ENCODE results near the gene VPS36.
A peak's percentile ranks its signal among the peaks of the same experiment; 100 is the strongest.
"Not testable (repeated sequence)": the region's sequence is repeated elsewhere in the genome, so short reads cannot be mapped to it uniquely, and the experiment has no call there.

Gene VPS36

DNA sequence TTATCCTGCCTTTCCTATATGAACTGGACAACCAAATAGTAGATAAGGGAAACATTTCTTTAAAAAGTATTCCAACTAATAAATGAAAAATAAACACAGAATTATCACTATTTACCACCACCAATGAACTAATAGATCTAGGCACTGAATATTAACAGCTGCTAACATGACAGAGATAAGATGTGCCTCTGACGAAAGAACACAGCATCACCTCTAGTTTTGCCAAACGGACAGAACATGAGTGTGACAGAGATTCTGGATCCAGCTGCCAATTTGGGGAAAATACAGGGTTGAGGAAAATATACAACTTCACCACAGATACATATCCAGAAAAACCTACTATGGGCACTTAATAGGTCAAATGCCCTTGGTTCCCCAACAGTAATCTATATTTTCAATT, 18.0 kb downstream of the VPS36 start:
- DNase-seq (ENCODE audit: low spot score), result no peak

DNA sequence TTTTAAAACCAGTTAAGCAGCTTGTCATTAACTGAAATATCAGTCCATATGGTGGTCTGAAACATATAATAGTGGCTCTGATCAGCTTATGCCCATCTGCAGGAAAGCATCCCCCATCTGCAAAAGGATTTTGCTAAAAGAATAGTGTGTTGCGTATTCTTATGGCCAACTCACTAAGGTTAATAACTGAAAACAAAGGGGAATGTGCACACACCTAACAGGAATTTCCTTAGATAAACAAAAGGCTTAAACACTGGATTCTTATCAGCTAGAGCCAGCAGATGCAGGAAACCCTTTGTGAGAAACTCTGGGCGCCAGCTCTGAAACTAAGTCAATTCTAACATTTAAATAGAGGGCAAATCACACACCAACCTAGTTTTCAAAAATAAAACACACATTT, 22.1 kb downstream of the VPS36 start:
- DNase-seq (ENCODE audit: low spot score), result no peak

DNA sequence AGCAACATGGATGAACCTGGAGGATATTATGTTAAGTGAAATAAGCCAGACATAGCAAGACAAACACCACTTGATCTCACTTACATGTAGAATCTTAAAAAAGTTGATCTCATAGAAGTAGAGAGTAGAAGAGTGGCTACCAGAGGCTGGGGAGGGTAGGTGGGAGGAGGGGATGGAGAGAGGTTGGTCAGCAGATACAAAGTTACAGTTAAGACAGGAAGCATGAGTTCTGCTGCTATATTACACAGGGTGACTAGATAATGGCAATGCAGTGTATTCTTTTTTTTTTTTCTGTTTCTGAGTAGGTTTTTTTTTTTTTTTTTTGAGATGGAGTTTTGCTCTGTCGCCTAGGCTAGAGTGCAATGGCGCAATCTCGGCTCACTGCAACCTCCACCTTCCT, 29.2 kb downstream of the VPS36 start:
- DNase-seq (ENCODE audit: low spot score), result no peak

DNA sequence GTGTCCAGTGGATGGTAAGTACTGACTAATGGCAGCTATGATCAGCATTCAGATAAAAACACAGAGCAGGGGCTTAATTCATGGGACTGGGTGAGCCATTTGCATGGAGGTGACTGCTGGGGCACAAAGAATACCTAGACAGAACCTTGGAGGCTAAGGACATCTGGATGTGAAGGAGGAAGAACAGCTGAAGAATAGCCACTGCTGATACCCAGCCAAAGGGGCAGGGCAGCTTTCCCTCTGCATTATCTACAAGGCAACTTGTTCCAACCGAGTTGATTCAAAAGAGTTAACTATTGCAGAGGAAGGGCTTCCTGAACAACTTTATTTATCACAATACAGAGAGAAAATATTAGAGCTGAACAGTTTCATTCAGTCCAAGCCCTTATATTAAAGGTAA, 31.4 kb downstream of the VPS36 start:
- DNase-seq (ENCODE audit: low spot score), result no peak

DNA sequence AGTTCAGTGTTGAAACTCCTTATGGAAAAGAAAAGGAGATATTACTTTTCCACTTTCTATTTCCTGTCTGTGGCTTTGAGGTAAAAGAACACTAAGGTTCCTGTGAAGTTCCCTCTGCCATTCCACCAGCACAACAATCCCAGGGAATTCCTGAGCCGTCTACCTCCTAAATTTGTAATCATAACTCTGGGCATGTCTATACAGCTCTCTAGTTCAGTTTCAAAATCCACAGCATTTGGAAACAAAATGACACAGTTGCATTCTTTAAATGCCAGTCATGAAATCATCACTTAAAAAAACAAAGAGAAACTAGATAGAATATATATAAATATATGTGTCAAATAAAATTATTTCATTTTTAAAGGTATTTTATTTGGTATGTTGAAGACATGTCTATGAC, 35.5 kb downstream of the VPS36 start:
- no peak for DNase-seq (ENCODE audit: low spot score)

DNA sequence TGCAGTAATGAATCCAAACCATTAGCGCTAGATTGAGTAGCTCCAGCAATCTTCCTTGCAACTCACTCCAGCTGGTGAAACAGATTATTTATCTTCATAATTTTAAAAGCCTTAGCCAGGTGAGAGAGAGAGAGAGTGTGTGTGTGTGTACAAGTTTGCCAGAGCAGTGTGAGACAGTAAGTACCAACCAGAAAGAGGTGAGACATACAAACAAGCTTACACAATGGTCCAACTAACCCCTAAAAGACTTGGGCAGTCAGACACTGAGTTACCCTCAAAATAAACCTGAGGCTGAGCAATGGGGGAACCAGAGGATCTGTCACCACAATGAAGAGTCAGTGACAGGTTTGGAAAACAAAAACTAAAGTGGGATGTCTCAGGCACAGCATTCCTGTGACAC, 36.4 kb downstream of the VPS36 start:
- no peak for DNase-seq (ENCODE audit: low spot score)

DNA sequence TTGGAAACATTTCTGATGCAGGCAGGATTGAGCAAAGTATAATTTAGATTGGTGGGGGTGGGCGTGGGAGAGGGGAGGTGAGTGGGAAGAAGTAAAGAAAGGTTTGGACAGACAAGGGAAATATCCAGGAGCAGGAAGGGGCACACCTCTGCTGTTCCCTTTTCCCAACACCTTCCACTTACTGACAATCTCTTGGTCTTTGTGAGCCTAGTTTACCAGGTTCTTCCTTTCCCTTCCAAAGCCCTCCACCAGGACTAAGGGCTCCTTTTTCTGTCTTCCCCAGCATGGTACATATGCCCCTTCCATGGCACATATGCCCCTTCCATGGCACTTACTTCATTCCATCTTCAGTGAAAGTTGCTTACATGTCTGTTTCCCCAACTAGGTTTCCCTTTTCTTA, 38.3 kb downstream of the VPS36 start:
- no peak for DNase-seq (ENCODE audit: low spot score)

DNA sequence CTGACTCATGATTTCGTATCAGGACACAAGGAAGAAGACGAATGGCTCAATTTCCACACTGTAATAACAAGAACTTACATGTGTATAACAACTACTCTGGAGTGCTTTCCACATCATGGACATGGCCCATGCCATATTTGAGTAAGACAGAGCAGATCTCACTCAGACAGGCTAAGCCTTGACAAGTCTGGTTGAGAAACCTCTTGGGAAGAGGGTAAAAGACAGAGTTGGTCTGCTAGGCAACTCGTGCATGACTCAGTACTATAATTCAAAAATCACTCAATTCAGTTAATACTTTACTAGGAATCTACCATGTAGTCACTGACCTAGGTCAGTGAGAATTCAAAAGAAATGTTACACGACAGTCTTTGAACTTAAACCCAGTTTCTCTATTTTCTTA, 38.8 kb downstream of the VPS36 start:
- no peak for DNase-seq (ENCODE audit: low spot score)

DNA sequence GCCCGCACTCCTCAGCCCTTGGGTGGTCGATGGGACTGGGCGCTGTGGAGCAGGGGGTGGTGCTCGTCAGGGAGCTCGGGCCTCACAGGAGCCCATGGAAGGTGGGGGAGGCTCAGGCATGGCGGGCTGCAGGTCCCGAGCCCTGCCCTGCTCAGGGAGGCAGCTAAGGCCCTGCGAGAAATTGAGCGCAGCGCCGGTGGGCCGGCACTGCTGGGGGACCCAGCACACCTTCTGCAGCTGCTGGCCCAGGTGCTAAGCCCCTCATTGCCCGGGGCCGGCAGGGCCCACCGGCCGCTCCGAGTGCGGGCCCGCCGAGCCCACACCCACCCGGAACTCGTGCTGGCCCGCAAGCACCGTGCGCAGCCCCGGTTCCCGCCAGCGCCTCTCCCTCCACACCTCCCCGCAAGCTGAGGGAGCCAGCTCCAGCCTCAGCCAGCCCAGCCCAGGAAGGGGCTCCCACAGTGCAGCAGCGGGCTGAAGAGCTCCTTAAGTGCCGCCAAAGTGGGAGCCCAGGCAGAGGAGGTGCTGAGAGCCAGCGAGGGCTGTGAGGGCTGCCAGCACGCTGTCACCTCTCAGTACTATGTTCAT, 42.3 kb downstream of the VPS36 start:
- not testable (repeated sequence) for DNase-seq (ENCODE audit: low spot score)

DNA sequence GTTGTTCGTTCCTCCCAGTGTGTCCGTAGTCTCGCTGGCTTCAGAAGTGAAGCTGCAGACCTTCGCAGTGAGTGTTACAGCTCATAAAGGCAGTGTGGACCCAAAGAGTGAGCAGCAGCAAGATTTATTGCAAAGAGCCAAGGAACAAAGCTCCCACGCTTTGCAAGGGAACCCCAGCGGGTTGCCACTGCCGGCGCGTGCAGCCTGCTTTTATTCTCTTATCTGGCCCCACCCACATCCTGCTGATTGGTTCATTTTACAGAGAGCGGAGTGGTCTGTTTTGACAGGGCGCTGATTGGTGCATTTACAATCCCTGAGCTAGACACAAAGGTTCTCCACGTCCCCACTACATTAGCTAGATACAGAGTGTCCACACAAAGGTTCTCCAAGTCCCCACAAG, 43.0 kb downstream of the VPS36 start:
- DNase-seq (ENCODE audit: low spot score), result not testable (repeated sequence)

DNA sequence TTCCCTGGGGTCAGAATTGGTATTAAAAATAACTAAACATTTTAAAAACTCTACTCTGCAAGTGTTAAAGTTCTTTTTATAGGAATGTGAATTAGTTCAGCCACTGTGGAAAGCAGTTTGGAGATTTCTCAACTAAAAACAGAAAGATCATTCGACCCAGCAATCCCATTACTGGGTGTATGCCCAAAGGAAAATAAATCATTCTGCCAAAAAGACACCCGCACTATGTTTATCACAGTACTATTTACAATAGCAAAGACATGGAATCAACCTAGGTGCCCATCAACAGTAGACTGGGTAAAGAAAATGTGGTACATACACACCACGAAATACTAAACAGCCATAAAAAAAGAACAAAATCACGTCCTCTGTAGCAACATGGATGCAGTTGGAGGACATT, 43.8 kb downstream of the VPS36 start:
- DNase-seq (ENCODE audit: low spot score), result no peak

DNA sequence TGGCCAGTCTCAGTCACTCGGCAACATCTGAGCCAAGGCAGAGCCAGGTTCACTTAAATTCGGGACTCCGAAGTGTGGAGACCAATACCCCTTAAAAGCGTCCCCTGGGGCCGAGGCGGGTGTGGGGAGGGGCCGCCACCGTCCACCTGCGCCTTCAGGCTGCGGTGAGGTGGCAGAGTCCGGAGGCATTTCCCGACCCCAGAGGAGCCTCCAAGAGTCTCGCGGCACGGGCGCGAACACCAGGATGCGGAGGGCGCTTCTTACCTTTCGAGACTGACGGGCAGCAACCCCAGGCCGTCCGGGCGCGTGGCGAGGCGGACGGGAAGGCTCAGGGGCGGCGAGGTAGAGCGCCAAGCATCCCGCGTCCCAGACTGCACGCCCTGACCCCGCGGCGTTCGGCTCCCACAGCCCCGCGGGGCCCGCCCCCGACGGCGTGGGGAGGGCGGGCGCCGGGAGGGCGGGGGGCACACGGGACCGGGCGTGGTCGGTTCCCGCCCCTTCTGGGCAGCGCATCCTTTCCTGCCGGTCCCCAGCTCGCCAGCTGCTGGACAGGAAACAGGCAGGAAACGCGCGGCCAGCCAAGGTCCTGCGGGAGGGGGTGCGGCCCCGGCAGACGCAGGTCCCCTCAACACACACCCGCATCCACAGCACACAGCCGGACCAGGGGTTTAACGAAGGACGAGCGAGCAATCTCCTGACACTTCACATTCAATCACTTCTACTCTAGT, 44.5 kb downstream of the VPS36 start, which contains the start of gene THSD1:
Gene THSD1, minus strand, starts transcription at position 406 of the 728 bp plus-strand sequence. CDS start 3,572 bp downstream, outside the sequence.
- DNase-seq (ENCODE audit: low spot score), result peak; percentile 26

DNA sequence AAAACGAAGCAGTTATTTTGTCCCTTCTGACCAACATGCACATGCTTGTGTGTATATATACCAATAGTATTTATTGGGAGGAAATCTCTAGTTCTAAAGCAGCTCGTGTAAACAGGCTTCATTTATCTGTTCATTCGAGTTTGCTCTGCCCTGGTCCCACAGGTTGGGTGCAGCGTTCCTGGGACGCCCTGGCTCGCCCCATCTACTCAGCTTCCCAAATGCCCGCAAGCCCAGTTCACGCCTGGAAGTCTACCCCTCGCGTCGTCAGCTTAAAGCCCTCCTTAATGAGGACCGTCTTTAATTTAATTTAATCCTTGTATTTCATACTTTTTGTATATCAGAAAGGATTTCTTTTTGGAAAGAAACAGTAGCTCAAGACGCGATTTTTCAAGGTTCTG, 45.1 kb downstream of the VPS36 start:
- no peak for DNase-seq (ENCODE audit: low spot score)

DNA sequence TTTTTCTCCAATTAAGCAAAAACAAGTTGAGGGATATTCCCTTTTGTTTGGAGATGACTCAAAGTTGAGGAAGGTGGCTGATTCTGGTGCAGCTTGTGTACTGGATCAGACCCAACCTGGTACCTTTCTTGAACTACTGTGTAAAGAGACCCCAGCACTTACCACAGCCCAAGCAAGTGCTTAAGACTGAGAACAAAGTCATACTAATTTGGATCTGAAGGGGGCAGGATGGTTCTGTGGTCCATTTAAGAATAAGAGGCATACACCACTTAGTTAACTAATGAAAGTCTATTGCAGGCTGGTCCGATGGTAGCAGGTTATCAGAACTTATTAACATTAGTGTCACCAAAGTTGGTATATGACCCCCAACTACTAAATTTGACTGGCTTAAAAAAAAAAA, 50.7 kb downstream of the VPS36 start:
- DNase-seq (ENCODE audit: low spot score), result no peak

DNA sequence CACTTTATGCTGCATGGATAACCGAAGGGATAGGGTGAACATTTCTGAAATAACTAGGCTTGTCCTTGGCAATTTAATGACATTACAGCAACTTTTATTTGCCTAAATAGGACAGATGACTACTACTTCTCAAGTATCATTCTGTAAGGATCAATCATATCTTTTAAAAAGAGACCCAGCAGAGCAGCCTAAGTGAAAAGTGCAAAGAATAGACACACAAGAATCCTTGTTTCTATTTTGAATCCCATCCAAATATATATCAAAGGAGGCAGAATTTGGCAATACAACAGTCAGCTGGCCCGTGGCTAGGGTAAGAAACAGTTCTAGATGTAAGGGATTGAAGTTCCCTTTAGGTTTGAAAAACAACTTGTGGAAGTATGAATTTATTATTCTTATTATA, 51.4 kb downstream of the VPS36 start:
- no peak for DNase-seq (ENCODE audit: low spot score)

DNA sequence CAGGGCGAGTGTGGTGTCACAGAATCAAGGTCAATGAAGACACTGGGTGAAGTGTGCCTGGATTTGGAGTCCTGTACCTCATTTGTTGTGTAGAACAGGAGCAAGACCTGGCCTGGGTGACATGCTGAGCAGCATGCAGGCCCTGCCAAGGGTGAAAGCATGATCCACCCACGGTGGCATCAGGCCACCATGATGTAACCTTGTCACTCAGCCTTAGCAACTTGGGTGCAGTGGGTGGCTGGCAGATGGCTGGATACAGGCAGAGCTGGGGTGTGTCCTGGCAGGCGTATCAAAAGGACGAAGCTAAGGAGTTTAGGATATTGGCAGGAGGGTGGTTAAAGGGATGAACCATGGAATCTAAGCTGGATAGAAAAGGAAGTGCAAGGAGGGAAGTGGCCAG, 54.7 kb downstream of the VPS36 start:
- no peak for DNase-seq (ENCODE audit: low spot score)

DNA sequence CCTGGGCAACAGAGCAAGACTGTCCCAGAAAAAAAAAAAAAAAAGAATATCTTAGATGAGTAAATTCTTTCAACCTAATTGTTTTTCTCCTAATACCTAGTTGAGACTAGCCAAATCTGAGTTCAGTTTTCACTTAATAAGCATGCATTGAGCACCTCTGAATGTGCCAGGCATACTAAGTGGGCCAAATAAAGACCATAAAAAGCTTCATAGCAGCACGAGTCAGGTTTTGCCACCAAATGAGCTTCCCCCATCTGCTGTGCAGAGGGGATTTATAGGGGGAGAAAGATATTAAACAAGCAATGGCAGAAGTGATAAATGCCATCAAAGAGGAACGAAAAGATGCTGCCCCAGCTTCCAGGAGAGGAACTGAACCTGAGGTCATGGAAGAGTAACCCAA, 55.8 kb downstream of the VPS36 start:
- DNase-seq (ENCODE audit: low spot score), result no peak

DNA sequence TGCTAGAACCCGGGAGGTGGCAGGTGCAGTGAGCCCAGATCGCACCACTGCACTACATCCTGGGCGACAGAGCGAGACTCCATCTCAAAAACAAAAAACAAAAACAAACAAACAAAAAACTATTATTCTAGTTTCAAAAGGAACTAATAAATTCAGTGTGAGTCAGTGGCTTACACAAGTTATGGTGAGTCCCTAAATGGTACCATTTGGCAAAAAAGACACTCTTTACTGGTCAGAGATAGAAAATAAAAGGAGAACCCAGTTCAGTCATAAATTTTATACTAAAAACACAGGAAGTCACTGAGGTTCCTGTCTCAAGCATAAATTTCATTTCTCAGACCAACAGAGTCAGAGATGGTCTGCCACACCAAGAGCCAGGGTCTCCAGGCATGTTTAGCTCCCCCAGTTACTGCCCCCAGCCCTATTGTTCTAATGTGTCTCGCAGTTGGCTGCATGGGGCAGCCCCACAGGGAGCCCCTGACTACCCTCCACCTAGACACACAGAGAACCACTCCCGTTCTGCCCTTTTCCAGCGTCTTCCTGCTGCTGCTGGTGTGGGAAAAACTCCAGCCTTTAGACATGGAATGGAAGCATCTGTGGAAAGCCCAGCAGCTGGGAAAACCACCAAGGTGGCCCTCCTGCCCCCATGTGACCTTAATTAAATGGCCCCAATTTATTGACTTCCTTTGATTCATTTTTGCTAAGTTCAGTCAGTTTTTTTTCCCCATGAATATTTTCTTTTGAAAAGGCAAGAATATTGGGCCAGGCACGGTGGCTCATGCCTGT, 56.7 kb downstream of the VPS36 start:
- no peak for DNase-seq (ENCODE audit: low spot score)

DNA sequence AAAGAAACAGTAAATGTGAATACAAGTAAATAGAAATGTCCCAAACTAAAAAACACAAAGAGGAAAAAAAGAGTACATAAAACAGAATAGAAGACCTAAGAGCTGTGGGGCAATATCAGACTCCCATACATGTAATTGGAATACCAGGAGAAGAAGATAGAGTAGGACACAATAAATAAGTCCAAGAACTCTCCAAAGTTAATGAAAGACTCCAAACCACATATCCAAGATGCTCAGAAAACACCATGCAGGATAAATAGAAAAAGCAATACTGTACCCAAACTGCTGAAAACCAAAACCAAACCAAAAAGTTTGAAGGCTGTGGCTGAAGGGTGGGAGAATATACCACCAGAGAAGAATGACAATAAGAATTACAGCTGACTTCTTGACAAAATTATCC, 62.7 kb downstream of the VPS36 start:
- no peak for DNase-seq (ENCODE audit: low spot score)

DNA sequence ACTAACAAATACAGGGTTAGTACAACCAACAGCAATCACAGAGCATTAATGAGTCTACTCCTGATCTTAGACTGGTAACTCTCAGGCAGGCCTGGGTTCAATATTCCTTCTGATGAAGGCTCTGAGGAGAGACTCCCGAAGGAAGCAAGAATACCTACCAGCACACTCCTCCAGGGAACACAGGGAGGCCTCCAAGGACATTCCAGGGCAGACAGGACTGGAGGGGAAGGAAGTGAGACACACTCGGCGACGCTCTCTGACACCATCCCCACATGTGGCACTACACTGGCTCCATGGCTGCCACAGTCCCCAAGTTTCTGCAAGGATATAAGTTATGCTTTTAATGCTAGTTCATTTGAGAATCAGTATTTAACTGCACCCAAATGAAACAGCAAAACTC, 64.6 kb downstream of the VPS36 start:
- DNase-seq (ENCODE audit: low spot score), result no peak

DNA sequence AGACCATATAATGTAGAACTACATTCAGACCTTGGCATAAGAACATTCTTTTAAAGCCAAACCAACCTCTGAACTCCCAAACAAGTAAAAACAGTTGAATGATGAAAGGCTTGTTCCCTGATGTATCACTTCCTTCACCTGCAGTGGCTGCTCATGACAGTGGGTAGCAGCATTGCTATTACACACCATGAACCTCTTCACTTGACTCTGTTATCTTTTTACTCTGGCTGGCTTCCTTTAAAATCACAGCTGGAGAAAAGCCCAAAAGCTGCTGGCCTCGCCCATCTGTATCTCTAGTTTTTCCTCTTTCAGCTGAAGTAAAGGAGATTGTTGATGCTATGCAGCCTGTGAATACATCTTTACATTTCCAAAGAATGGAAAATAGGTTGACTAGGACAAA, 67.1 kb downstream of the VPS36 start:
- DNase-seq (ENCODE audit: low spot score), result no peak

DNA sequence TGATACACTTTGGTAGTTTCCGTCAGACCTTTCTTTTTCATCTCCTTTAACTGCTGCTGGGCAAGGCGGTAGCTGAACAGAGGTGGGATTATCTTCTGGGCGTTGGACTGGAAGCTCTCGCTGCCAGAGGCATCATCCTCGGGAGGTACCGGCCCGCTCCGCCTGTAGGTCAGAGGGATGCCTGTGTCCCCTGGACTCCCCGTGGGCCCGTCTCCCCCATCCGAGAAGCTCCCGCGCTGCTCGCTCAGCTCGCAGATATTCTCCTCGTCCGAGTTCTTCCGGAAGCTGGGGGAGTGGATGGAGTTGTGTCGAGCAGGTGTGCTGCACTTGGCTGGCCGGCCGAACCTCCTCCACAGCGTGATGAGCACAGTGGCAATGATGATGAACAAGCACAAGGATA, 72.1 kb downstream of the VPS36 start:
- DNase-seq (ENCODE audit: low spot score), result no peak

DNA sequence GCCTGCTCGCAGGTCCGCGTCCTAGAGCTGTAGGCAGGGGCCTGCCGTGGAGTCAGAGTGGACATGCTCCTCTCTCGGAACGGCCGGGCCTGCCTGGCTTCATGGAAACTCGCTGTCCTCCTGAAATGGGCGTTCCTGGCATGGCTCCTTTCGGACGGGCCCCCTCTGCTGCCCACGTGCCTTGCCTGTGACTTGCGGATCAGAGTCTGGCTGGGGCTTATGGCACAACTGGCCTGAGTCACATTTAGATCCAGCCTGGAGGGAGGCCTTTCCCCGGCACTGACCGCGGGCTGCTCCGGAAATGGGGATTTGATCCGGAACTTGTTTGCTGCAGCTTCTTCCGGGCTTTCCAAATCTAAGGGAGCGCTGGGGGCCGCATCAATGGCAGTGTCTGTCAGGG, 72.5 kb downstream of the VPS36 start:
- DNase-seq (ENCODE audit: low spot score), result no peak

Measured in LoVo (cell line).